Kasumi-1 (cell line): ENCODE results near the gene CCDC188.
A peak's percentile ranks its signal among the peaks of the same experiment; 100 is the strongest.

Experiments
- DNase-seq, 2 experiments: peaks; one replicate each; lab custom pipeline; 2025; lab: John Stamatoyannopoulos, UW

Gene CCDC188

DNA sequence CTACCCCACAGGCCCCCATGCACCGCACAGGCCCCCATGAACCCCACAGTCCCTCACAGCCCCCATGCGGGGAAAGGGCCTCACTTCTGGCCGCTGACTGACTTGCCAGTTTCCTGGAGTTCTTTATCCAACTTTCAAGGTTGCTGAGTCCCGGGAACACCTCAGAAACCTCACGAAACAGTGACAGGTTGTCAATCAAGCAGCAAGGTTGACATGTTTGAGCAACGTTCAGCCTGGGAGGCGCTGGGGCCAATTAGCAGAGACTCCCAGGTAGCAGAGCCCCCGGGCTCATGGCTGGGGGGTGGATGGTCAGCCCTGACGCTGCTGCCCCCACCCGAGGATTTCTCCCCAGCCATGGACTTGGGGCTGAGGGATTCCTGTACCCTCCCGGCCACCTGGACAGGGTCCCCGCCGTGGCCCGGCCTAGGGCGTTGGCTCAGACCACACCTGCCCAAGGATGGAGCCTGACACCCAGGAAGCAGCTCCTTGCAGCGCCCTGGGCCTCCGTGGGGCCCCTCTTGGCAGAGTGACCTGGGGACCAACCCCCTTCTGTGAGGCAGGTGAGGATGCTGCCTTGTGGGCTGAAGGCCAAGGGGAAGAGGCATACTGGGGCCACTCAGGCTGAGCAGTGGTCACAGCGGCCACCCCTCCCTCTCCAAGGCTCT lies 33.8 kb upstream of the CCDC188 start:
- no peak for DNase-seq

DNA sequence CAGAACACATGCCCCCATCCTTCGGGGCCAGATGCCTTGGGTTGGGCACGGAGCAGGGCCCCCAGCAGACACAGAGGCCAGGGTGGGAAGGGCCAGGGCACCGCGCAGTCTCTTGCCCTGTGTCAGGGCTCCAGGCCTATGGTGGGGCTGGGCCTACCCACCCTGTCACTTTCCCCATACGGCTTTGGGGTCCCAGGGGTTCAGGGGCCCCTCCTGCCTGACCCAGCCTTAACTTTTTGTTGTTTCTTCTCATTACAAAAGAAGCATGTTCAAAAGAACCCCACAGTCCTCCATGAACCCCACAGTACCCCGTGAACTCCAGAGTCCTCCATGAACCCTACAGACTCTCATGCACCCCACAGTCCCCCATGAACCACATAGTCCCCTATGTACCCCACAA lies 33.0 kb upstream of the CCDC188 start:
- DNase-seq: no peak

DNA sequence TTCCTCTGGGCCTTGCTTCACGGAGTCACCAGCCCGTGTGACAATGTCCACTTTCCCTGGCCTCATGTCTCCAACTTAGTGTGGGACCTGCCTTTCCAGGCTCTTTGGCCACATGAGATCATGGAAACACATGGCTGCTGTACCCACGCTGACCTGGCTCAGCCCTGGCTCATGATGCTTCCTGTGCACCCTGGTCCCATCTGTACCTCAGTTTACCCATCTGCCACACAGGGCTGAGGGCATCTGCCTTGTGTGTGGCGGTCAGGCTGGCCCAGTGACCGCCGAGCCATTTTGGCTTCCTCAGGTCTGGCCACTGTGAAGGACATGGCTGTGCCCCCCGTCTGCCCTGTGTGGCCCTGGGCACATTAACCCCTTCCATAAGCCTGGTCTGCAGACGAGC lies 32.2 kb upstream of the CCDC188 start:
- DNase-seq: no peak

DNA sequence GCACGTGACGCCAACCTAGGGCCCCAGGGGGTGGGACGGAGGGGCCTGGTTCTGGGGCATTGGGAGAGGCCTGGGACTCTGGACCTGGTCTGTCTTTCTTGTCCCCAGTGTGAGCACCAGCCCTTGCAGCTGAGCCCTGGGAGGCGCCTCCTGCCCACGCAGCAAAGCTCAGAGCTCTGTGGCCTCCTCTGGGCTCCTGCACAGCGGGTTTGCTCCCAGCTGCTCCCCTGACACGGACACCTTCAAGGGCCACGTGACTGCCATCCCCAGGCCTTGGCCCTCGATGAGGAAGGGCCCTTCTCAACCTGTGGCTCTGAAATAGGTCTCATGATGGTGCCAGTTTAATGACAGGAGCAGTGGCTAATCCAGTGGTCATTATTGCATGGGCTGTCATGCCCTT lies 31.5 kb upstream of the CCDC188 start:
- DNase-seq: no peak

DNA sequence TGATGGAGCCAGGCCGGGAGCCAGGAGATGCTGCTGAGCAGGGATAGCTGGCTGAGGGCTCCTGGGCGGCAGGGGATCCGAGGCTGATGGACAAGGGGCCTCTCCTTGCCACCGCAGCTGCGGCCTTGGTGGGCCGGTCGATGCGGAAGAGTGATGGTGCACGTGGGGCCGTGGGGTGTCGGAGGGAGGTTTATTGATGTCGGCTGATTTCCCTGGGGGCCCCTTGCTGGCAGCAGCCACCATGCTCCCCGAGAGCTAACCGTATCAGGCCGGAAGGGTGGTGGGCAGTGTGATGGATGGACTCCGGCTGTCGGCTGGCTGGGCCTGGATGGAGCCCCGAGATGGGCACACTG lies 31.0 kb upstream of the CCDC188 start:
- DNase-seq: no peak

DNA sequence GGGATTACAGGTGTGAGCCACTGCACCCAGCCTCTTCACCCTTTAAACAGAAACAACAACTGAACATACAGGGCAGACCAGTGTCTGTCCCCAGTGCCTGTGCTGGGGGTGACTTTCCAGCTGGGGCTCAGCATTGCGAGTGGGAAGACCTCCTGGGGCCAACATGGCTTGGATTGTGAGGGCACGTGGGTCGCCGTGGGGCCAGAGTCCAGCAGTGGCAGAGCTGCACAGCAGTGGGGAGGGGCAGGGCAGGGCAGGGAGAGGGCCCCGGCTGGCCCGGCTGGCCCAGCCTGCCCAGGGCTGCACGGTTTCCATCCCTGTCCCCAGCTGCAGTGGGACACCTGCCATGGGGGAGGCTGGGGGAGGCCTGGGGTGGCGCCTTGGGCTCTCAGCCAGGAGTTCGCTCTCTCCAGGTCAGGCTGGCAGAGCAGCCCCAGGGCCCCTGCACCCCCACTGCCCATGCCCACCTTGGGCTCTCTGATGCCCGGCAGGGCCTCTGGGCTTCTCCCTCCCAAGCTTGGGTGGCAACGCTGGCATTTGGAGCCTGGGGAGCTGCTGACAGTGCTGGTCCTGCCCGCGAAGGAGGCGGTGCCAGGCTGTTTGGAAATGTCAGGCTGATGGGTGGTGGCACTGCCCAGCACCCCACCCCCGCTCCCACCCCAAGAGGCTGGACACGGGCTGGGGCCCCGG lies 30.5 kb upstream of the CCDC188 start:
- no peak for DNase-seq

DNA sequence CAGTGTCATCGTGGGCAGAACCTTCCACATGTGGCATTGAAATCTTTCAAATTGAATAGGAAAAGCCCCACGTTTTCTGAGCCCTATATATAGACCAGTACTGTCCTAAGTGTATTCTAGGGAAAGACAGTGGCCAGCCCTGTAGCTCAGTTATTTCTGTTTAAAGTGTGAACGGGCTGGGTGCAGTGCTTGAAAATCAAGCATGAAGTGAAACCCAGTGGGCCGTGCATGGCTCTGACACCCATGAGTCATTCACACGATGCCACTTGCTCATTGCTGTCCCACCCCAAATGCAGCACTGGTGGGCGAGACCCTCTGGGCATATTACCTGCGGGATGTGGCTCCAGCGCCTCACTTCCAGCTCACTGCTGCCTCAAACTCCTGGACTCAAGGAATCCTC lies 29.8 kb upstream of the CCDC188 start:
- DNase-seq: no peak

DNA sequence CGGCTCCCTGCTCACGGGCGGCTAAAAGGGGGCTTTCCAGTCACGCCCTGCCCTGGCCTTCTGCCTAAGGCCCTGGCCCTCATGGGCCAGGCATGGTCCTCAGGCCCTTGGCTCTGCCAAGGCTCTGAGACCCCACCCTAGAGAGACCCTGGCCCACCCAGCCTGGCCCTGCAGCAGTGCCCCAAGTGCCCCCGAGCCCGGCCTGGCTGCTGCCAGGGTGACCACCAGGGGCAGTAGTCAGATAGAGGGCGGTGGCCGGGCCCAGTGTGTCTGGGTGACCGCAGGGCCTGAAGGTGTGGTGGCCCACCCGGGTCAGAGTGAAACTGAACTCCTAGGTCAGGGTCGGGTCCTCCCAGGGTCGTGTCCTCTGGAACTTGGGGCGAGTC lies 29.4 kb upstream of the CCDC188 start:
- no peak for DNase-seq

DNA sequence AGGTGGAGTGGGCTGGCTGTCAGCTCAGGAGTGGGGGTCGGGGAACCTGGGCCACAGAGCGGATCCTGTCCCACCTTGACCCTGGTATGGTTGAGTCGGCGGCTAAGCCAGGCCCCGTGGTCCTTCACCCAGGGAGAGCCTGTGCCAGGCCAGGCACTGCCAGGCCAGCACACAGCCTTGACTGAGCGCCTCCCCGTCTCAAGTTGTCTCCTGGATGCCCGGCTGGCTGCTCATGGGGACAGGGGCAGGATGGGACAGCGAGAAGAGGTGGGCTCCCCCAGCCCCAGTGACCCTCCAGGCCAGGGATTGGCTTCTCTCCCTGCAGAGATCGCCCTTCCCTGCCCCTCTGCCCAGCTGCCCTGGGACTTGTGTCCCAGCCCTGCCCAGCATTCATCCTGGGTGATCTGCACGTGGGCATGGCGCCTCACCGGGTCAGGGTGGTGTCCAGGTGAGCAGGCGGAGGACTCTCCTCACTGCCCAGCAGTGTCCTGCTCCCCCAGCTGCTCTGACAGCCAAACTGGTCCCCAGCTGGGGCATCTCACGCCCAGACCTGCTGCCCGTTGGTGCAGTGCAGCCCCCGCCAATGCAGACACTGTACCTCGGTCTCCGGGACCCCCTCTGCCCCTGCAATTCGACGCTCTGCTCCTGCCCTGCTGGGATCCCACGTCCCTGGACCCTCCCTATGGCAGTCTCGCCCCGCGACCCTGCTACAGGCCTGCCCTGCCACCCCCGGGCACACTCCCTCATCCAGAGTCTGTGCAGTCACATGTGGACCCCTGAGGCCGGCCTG lies 28.8 kb upstream of the CCDC188 start:
- DNase-seq: no peak

DNA sequence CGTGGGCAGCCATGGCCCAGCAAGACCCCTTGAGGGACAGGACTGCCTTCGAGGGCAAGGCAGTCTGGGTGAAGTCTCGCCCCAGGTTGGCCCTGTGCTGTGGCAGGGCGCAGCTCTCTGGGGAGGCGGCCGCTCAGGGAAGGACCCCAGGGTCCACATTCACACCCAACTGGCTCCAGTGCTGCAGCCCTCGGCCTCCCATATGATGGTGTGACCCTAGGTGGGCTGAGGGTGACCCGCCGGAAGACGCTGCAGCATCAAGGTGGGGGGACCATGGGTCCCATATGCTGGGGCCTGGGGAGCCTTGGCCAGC lies 28.0 kb upstream of the CCDC188 start:
- DNase-seq: no peak

DNA sequence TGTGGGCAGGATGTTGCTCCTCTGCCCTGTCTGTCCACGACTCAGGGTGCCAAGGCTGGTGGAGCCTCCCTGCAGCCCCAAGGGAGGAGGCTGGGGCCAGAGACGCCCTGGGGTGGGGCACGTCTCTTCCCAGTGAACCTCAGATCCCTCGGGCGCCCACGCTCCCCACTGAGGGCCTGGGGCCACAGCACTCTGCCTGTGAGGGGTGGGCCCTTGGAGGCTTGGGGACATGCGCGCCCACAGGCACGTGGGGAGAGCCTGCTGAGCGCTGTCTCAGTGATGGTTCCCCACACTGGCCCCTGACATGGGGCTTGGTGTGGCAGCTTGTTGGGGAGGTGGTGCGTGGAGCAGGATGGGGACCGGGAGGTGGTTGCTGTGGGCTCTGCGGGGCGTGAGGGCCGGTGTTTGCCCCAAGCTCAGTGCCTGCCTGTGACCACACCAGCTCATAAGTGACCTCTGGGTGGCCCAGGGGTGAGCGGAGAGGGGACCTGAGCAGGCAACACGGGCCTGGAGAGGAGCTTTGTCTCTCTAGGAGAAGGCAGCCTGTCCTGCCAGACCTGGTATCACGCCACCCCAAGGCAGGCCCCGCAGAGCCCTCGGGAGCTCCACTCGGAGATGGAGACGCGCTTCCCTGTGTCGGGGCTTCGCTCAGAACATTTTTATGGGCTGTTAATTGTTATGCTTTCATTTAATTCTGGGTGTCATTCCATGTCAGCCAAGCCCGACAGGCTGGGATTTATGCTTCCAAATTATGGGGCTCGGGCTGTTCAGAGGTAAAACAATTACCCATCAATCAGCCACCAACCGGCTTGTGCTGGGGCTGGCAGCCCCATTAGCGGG lies 27.4 kb upstream of the CCDC188 start:
- no peak for DNase-seq

DNA sequence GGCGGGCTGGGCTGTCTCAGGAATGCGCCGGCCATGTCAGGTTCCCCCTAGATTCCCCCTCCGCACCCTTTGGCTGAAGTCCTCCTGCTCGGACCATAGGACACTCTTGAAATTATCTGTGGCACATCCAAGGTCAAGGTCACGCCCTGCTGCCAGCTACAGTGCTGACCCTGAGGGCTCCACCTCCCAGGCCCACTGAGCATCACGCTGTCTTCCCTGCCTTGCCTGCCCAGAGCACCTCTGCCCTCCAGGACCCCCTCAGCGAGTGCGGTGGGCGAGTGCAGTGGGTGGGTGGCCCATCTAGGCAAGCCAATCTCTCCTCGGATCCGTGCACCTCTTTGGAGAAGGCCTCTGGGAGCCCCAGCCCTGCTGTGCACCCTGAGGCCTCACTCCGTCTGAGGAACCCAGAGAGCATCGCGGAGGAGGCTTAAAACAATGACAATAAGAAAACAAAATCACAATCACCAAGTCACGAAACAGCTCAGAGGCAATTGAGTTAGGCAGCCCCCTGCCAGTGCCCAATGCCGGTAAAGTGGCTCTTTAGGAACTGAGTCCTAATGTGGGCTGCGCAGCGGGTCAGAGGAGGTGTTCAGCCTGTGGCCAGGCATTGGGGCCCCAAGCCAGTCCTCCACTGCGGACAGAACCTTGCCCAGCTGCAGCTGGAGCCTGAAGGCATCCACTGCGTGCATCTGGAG lies 26.5 kb upstream of the CCDC188 start:
- DNase-seq: no peak

DNA sequence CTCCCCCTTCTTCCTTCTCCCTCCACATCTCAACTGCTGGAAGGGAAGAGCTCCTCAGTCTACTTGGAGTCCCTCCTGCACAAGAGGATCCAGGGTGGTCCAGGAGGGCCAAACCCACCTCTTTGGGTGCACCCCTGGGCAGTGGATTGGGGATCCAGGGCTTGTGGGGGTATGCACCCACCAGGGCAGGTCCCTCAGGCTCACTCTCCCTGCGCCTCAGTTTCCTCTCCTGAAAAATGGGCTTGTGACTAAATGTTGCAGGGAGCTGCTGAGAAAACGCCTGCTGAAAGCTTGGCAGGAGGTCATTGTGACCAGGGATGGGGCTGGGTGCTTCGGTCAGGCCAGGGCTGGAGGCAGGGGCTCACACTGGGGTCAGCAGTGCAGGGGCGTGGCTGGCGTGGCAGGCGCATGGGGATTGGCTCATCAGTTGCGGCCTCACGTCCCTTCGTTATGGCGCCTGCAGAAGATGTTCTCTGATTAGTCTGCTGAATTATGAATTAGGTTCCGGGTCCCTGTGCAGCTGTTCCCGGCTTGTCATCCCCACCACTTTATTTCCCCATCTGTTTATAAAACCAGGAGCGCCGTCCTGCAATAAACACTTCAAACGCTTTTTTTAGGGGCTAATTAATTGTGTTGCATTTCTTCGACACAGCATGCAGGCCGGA lies 25.7 kb upstream of the CCDC188 start:
- DNase-seq: no peak

DNA sequence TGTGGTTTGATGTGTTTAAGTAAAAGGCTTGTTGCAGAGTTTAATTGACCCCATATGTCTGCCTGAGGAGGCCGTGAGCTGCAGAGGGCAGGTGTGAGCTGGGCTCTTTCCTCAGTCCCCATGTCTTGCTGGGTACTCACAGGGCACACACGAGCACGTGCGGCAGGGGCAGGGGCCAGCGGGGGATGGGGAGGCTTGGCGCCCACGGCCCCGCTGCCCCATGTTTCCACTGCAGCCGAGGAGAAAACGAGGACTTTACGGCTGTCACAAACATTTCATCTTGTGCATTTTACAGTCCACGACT lies 24.7 kb upstream of the CCDC188 start:
- DNase-seq: no peak

DNA sequence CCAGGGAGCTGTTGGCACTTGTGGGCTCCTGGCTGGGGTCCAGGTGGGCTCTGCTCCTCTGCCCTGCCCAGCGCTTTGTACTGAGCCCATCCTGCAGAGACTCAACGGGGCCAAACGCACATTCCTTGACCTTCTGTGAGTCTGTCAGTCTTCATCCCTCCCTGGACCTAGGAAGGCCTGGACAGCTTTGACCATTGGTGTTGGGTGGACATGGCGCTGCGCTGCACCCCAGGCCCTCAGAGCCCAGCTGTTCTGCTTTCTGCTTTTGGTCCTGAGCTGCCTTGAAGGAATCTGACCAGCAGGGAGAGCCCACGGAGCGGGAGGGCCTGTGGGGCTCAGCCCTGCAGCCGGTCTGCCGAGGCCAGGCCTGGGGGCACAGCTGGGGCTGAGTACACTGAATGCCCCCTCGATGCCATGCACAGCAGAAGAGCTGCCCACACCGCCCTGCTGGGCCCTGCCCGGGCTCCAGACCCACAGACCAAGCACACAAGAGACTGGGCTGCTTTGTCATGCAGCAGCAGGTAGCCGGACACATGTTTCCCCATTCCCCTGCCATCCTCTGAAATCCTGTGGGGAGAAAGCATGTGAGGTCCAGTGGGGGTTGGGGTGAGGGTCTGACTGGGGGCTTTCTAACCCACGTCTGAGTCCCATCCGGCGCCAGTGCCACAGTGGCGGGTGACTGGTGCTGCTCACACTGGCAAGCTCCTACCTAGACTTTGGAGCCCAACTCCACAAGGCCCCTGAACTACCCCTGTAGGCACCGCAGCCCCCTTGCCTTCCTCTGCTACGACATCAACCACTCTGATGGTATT lies 24.1 kb upstream of the CCDC188 start:
- peak in 1 of 2 experiments; percentile 23 for DNase-seq

DNA sequence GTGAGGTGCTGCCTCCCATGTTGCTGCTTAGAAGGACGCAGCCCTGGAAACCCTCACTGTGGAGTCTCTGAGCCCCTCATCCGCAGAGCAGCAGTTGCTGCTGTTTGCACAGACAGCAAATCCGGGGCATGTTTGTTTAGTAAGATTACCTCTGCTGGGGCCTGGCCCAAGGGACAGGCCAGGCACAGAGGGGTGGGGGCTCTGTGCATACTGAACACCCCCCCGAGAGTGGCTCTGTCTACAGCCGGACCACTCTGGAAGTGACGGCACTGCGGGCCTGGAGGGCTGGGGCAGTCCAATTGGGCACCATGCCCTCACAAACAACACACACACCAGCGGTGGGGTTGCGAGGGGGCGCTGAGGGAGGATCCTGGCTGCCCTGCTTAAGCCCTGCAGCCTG lies 22.9 kb upstream of the CCDC188 start:
- DNase-seq: no peak

DNA sequence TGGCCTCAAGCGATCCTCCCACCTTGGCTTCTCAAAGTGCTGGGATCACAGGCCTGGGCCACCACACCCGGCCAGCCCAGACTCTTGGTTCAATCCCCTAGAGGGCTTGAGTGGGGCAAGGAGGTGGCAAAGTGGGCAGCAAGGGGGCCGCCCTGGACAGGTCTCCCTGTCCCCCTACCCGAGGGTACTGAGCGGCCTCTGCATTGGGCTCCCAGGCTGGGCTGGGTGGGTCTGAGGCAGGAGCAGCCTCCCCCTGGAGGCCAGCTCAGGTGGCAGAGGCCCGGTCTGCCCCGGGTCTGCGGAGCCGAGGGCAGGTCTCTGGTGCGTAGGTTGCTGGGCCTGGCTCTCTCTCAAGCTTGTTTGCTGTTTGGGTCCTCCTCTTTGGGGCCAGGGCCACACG lies 22.4 kb upstream of the CCDC188 start:
- DNase-seq: no peak

DNA sequence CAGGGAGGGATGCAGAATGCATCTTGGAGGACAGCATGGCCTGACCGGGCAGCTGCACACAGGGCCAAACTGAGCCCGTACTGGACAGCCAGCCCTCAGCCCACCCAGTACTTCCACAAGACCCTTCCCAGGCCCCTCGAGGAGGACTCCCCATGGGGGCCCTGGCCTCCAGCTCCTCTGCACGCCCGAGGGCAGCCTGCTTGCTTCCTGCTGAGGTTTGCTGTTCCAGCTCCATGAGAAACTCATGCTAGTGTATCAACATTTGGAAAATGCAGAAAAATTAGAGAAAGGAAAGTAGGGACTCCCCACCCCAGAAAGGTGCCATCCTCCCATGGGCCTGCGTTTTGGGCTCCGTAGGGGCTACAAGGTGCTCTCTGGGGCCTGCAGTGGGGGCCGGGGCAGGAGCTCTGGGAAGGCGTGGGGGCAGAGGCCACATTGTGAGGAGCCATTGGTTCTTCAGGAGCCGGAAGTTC lies 21.3 kb upstream of the CCDC188 start:
- DNase-seq: no peak

DNA sequence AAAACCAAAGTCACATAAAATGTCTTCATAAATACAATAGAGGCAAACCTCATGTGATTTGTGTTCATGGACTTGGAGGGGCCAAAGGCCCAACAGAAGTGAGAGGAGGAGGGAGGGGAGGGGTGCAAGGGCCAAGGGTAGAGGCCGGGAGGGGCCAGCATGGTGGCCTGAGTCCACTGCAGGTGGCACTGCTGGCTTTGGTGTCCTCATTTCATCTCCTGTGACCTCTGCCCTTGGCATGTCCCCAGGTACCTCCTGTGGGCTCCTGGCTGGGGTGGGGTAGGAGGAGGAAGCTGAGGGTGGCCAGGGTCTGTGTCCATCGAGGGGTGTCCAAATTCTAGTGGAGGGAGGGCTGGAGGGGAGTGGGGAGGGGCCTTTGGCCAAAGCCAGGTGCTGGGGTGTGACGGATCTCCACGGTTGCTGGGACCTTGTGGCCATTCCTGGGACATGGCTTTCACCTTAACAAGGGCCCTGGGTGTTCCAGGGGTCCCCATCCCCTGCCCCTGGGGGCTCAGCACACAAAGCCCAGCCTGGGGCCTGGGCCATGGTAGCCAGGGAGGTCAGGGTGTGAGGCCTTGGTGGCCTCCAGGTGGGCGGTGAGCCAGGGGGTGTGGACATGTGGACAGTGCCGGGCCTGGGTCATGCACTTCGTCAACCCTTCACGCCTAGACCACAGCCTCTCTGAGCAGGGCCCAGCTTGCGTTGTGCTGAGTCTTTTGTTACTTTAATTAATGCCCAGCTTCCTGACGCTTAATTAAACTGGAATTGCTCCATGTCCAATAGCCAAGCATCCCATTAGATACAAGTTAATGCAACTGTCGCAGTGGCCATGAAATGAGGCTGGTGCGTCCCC lies 20.7 kb upstream of the CCDC188 start:
- DNase-seq: no peak

DNA sequence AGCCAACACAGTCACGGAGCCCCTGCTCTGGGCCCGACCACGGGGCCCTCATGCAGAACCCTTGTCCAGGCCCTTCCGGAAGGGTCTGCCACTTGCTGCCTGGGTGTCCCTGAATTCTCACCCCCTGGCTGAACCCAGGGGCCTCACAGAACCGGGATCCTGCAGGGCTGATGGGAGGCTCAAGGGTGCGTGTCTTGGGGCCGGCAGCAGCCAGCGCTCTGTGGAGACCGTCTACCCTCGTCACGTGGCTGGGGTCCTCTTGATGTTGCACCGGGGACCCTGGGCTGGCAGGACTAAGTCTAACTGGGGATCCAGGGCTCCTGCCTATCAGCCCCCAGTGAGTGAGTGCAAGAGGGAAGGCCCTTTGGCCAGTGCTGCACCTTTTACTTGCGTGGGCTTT lies 19.3 kb upstream of the CCDC188 start:
- DNase-seq: no peak
